ENCODE data around the gene TNFAIP2.
"Not testable (repeated sequence)": the region's sequence is repeated elsewhere in the genome, so short reads cannot be mapped to it uniquely, and the experiment has no call there.

TNFAIP2 gene

DNA sequence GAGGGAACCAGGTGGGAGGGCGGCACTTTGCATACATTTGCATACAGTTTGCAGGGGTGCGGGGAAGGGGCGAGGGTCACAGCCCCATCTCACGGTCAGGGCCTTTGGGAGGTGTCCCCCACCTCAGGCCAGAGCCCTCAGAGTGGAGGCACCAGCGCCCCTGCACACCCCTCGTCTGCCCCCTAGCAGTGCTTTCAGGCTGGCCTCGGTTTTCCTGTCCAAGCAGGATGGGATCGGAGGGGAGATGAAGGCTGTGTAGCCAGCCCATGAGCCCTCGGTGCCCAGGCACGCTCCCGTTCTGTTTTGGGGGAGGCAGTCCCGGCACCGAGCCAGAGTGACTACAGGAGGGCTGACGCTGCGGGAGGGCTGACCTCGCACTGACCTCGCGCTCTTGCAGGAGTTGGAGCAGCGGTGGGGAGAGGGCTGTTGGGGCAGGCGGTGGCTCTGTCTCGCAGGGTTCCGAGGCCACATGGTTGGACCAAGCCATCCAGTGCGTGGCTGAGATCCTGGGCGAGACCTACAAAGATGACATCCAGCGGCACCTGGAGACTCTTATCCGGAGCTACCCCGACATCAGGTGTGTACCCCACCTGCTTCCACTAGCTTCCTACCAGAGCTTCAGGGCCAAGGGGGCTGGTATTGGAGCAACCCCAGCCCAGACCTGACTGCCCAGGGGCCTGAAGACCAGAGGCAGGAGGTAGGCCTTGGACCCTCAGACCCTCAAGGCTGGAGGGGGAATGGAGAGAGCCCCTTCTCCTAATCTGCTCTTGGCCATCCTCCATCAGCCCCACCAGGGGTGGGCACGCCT, 15.1 kb upstream of the TNFAIP2 start:
- no peak for DNase-seq (ENCODE audit: low read depth in 2 of 2)

GRCh38 chr14:103108749-103109207, 14.5 kb upstream of the TNFAIP2 start:
- DNase-seq (ENCODE audit: low read depth in 2 of 2): no peak

DNA sequence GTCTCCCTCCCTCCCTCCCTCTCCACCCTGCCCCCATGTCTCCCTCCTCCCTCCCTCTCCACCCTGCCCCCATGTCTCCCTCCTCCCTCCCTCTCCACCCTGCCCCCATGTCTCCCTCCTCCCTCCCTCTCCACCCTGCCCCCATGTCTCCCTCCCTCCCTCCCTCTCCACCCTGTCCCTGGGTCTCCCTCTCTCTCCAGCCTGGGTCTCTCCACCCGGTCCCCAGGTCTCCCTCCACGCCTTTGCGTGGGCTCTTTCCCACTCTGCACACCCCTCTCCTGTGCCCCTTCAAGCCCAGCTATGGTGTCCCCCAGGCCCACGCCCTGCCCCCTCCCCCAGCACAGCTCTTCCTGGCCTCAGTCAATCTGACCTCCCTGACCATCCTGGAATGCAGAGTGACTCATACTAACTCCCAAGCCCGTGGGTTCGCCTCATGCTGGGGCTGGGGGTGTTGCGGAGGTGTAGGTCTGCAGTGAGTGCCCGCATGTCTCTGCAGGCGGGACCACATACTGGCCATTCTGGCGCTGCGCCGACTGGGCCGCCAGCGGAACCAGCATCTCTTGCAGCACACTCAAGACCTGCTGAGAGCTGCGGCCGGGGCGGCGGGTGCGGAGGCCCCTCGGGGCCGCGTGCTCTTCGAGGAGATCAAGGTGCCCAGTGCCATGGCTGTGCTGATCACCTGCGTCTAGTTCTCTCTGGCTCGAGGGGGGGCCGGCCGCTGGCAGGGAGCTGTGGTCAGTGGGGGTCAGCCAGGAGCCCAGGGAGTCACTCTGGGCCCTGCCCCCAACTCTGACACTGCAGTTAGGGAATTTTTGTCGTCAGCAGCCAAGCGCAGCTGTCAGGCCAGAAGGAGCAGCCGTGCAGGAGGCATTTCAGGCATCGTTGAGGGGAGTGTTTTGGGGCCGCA, 13.5 kb upstream of the TNFAIP2 start:
- DNase-seq (ENCODE audit: low read depth in 2 of 2): no peak

GRCh38 chr14:103110681-103111231, 12.5 kb upstream of the TNFAIP2 start:
- DNase-seq (ENCODE audit: low read depth in 2 of 2): no peak

DNA sequence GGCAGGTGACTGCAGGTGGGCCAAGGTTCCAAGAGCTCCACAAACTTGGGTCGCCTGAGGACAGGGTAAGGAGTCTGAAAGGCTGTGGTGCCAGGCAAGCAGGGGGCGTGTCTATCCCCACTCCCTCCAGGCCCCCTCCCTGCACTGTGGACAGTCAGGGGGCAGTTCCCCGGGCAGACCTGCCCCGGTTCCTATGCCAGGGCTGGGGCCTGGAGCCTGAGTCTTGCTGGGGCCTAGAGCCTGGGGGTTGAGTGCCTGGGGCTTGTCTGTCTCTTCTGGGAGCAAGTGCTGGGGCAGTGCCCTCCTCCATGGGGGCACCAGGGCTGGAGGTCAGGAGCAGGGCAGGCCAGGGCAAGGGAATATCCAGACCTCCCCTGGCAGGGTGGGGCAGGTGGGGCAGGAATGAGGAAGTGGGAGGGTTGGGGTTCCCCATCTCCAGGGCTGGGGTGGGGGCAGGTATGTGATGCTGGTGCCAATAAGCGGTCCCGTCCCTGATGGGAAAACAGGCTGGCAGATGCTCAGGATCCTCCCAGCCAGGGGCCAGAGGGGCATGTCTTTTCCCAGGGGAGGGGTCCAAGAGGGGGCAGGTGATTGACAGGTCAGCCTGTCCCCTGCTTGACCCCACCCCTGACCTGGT, 11.9 kb upstream of the TNFAIP2 start:
- no peak for DNase-seq (ENCODE audit: low read depth in 2 of 2)

DNA sequence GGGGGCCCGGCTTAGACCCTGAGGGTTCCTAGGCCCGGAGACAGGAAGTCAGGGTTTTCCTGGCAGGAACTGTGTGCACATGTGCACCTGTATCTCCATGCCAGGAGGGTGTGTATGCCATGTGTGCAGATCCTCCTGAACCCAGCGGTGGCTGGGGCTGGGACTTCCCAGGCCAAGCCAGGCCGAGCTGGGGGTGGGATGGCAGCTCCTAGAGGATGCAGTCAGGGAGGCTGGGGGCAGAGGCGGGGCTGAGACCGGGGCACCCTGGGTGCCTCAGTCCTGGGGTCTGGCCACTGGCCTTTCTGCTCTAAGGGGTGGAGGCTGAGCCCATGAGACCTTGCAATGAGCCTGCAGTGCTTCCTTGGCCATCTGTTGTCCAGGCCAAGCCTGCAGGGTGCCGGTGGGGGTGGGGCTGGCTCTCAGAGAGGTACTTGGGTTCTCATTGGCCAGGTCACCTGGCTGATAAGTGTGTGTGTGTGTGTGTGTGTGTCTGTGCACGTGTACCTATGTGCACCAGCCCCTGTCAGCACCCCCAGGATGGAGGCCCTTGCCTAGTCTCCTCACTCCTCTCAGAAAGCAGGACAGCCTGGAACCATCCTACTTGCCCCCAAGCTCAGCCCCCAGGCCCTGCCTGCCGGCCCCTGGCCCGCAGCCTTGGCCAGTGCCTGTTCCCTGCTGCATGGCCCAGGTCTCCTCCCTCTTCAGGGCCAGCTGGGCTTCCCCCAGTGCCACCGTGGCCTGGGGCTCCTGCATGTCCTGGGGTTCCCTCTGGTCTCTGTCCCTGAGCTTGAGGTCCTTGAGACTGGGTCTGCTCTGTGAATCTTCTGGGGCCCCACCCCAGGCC, 10.6 kb upstream of the TNFAIP2 start:
- no peak for DNase-seq (ENCODE audit: low read depth in 2 of 2)

- no peak for DNase-seq (ENCODE audit: low read depth in 2 of 2)
Observed at GRCh38 chr14:103113303-103113702, 10.0 kb upstream of the TNFAIP2 start.

DNA sequence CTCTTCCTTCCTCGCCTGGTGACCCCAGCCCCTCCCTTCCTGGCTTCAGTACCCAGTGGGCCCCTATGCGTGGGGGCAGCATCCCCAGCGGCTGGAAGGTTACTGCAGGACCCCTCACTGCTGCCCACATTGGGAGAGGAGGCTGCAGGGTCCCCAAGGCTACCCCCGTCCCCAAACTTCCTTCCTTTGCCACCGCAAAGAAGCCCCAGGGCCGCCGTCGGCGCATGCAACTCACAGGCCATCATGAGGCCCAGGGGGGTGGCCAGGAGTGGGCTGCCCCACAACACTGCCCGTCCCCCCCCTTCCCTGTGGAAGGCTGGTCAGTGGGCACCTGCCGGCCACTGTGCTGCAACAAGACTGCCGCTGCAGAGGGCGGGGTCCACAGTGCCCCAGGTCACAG, 9.5 kb upstream of the TNFAIP2 start:
- no peak for DNase-seq (ENCODE audit: low read depth in 2 of 2)

- DNase-seq (ENCODE audit: low read depth in 2 of 2): not testable (repeated sequence)
Observed at GRCh38 chr14:103115086-103115679, 8.1 kb upstream of the TNFAIP2 start.

DNA sequence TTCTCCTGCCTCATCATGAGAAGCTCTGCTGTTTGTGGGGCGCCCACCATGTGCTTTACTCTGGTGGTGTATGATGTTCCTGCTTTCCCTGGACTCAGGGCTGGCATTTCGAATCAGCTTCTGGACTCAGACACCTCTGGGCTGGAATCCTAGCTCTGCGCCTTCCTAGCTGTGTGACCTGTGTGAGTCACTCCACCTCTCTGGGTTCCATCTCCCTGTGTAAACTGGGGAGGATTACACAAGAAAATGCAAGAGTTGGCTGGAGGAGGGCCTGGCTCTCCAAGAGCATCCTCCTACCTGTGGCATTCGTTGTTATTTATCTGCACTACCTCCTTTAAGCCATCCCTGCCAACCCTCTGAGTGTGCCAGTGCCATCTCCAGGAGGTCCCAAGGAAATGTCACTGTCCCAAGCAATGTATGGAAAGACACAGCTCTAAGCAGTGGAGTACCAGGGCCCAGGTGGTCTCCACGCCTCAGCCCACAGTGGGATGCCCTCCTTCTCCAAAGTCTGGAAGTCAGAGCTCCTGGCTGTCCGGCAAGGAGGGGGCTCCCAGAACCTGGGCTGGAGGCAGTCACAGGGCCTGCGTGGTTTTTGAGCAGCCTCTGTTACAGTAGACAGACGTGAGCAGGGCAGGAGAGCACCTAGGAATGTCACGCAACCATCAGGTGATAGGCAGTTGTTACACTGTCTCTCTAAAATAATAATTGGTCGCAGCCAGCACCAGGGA, 7.3 kb upstream of the TNFAIP2 start:
- no peak for DNase-seq (ENCODE audit: low read depth in 2 of 2)

DNA sequence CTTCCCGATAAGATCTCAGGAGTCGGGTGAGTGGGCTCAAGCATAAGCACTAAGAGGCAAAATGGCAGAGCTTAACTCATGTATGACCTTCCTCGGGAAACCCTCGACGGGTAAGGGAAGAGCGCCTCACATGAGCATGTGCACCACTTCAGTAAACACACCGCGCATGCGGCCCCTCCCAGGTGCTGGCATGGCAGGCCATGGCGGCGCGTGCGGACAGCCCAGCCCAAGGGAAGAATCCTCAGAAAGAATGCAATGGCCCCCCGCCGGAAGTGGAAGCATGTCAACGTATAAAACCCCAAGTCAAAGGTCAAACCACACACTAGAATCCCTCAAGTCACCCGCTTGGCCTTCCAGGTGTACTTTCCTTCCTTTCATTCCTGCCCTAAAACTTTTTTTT, 6.6 kb upstream of the TNFAIP2 start:
- DNase-seq (ENCODE audit: low read depth in 2 of 2): no peak

DNA sequence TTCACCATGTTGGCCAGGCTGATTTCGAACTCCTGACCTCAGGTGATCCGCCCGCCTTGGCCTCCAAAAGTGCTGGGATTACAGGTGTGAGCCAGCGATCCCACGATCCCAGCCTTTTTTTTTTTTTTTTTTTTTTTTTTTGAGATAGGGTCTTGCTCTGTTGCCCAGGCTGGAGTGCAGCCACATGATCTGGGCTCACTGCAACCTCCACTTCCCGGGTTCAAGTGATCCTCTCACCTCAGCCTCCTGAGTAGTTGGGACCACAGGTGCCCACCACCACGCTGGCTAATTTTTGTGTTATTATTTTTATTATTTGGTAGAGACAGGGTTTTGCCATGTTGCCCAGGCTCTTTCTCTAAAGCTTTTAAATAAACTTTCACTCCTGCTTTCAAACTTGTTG, 5.8 kb upstream of the TNFAIP2 start:
- not testable (repeated sequence) for DNase-seq (ENCODE audit: low read depth in 2 of 2)

DNA sequence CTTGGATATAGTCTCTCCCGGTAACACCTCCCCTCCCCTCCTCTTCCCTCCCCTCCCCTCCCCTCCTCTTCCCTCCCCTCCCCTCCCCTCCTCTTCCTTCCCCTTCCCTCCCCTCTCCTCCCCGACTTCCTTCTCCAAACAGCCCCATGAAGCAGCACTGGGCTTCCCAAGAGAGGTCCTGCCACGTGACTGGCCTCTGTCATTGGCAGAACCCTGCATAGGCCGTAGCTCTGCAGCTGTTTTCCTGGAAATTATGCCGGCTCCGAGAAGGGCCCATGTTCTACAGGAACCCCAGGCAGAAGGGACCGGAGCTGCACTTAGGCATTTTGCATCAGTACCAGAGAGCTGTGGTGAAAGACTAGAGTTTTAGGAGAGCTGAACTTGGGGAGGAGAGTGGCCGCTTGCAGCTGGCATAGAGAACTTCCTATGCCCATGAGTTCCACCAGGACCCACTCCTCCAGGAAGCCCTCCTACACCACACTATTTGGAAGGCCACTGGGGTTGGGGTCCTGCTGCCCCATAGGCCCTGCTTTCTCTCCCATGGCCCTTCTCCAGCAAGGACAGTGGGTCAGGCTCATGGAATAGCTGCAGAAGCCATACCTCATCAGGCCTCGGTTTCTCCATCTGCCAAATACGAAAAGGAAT, 5.1 kb upstream of the TNFAIP2 start:
- DNase-seq (ENCODE audit: low read depth in 2 of 2): no peak

DNA sequence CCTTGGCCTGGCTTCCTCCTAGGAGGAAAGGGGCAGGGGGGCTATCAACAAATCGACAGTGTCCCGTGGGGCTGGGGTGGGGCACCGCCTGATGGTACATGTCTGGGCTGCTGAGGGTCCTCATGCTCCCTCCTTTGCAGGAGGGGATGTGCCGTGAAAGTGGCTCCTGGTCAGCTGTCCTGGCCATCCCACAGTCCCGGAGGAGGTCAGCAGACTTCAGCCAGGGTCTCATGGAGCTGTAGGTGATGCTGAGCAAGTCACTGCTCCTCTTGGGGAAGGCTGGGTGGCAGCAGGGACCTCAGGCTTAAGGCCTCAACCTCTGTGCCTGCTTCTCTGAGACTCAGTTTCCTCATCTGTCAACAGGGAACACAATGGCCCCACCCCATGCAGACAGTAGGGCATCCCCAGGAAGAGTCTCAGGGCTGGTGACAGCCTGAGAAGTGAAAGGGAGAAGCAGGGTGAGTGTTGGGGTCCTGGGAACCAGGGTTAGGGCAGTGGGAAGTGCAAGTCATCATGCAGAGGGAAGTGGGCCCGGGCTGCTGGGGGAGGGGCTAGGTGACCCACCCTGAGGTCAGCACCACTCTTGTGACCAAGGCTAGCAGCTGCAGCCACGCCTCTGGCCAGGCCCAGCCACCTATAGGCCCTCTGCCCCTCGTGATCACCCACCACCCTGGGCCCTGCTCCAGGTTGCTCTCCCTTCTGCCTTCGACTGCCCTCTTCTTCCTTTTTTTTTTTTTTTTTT, 4.4 kb upstream of the TNFAIP2 start:
- DNase-seq (ENCODE audit: low read depth in 2 of 2): no peak

GRCh38 chr14:103119527-103119926, 3.7 kb upstream of the TNFAIP2 start:
- DNase-seq (ENCODE audit: low read depth in 2 of 2): not testable (repeated sequence)

DNA sequence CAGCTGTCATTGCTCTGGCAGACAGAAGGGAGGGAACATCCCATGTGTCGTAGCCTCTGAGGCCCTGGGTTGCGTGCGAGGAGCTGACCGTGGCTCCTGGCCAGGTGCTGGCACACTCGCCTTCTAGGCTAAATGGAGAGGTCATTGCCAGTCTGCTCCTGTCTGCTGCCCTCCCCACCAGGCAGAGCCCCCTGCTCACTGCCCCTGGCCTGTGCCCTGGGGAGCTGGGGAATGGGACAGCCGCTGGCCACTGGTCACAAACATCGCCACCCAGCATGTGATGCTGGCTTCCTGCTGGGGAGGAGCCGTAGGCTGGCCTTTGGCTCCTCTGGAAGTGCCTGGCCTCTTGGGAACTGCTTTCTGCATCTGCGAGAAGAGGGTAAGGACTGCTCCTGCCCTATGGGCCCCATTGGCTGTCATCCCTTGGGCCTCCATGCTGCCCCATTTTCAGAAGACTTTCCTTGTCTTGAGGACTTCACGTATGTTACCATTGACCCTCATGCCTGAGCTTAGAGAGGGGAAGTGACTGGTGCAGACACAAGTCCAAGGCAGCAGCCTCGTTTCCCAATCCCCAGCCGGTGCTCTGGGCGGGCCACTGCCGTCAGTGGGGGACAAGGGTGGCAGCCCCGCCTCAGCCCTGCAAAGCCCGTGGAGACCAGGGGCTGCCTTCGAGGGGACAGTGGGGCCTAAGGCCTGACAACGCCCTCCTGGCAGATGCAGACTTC, 2.0 kb upstream of the TNFAIP2 start:
- no peak for DNase-seq (ENCODE audit: low read depth in 2 of 2)

DNA sequence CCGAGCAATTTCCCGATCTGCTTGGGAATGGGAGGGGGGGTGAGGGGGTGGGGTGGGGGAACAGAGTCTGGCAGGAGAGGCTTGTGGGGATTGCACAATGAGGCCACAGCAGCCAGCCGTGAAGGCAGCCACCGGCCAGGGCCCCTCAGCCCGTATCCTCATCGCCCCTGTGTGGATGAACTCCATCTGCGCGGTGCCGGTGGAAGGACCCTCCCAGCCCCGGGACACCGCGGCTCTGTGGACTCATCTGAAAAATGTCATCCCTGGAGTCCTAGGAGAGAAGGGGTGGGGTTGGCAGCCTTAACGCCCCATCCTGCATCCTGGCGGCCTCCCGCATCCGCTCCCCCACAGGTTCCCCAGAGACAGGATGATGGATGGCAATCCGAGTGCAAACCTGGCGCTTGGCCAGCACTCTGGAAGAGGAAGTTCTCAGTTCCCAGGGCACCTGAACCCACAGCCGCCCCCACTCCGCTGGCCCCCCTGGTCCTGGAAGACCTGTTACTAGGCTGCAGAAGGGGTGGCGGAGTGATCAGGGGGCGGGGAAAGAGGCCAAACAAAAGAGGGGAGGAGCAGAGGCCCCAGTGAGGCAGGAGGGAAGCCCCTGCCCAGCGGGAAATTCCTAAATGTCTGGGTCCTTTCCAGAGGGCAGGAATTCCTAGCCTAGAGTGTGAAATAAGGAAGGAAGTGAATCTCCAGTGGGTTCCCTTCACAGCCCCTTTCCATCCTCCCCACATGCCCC, 1.2 kb upstream of the TNFAIP2 start:
- no peak for DNase-seq (ENCODE audit: low read depth in 2 of 2)
